ENCODE measurements around the gene SERPING1.

Gene SERPING1

GRCh38 chr11:57574061-57574460 lies 23.4 kb upstream of the SERPING1 start:
- TF ChIP-seq GATA3 (IDR thresholded peaks at IDR 0.05; ENCODE audit: low read depth, low read length): no peak
- no peak for TF ChIP-seq GATA2 (IDR thresholded peaks at IDR 0.05; ENCODE audit: low read depth, low read length)

GRCh38 chr11:57584341-57584740 lies 13.1 kb upstream of the SERPING1 start:
- no peak for TF ChIP-seq GATA2 (IDR thresholded peaks at IDR 0.05; ENCODE audit: low read depth, low read length)

GRCh38 chr11:57585301-57585700 lies 12.2 kb upstream of the SERPING1 start:
- no peak for TF ChIP-seq GATA3 (IDR thresholded peaks at IDR 0.05; ENCODE audit: low read depth, low read length)
- TF ChIP-seq GATA2 (IDR thresholded peaks at IDR 0.05; ENCODE audit: low read depth, low read length): no peak

- TF ChIP-seq GATA2 (IDR thresholded peaks at IDR 0.05; ENCODE audit: low read depth, low read length): no peak
- TF ChIP-seq GATA3 (IDR thresholded peaks at IDR 0.05; ENCODE audit: low read depth, low read length): no peak
Measured at GRCh38 chr11:57586711-57587245, 10.7 kb upstream of the SERPING1 start.

GRCh38 chr11:57588046-57588710 lies 9.3 kb upstream of the SERPING1 start:
- no peak for TF ChIP-seq GATA2 (IDR thresholded peaks at IDR 0.05; ENCODE audit: low read depth, low read length)
- TF ChIP-seq GATA3 (IDR thresholded peaks at IDR 0.05; ENCODE audit: low read depth, low read length): no peak

GRCh38 chr11:57596266-57596885 lies 1.1 kb upstream of the SERPING1 start:
- no peak for TF ChIP-seq GATA2 (IDR thresholded peaks at IDR 0.05; ENCODE audit: low read depth, low read length)
- no peak for TF ChIP-seq GATA3 (IDR thresholded peaks at IDR 0.05; ENCODE audit: low read depth, low read length)

- TF ChIP-seq GATA3 (IDR thresholded peaks at IDR 0.05; ENCODE audit: low read depth, low read length) (no peak), GATA2 (IDR thresholded peaks at IDR 0.05; ENCODE audit: low read depth, low read length) (no peak)
Measured at GRCh38 chr11:57597916-57598830, 688 bp downstream of the SERPING1 start.

- TF ChIP-seq GATA2 (IDR thresholded peaks at IDR 0.05; ENCODE audit: low read depth, low read length): no peak
- TF ChIP-seq GATA3 (IDR thresholded peaks at IDR 0.05; ENCODE audit: low read depth, low read length): no peak
Measured at GRCh38 chr11:57598831-57599155, 1.3 kb downstream of the SERPING1 start.

- TF ChIP-seq GATA3 (IDR thresholded peaks at IDR 0.05; ENCODE audit: low read depth, low read length): no peak
- no peak for TF ChIP-seq GATA2 (IDR thresholded peaks at IDR 0.05; ENCODE audit: low read depth, low read length)
Measured at GRCh38 chr11:57599381-57599780, 1.9 kb downstream of the SERPING1 start.

GRCh38 chr11:57601297-57601696 lies 3.8 kb downstream of the SERPING1 start:
- no peak for TF ChIP-seq GATA2 (IDR thresholded peaks at IDR 0.05; ENCODE audit: low read depth, low read length)
- TF ChIP-seq GATA3 (IDR thresholded peaks at IDR 0.05; ENCODE audit: low read depth, low read length): no peak

- TF ChIP-seq GATA3 (IDR thresholded peaks at IDR 0.05; ENCODE audit: low read depth, low read length): no peak
- TF ChIP-seq GATA2 (IDR thresholded peaks at IDR 0.05; ENCODE audit: low read depth, low read length): no peak
Measured at GRCh38 chr11:57604296-57605027, 7.0 kb downstream of the SERPING1 start.

- TF ChIP-seq GATA3 (IDR thresholded peaks at IDR 0.05; ENCODE audit: low read depth, low read length): no peak
- no peak for TF ChIP-seq GATA2 (IDR thresholded peaks at IDR 0.05; ENCODE audit: low read depth, low read length)
Measured at GRCh38 chr11:57605028-57605420, 7.5 kb downstream of the SERPING1 start.

- TF ChIP-seq GATA2 (IDR thresholded peaks at IDR 0.05; ENCODE audit: low read depth, low read length) (no peak), GATA3 (IDR thresholded peaks at IDR 0.05; ENCODE audit: low read depth, low read length) (no peak)
Measured at GRCh38 chr11:57610170-57610569, 12.7 kb downstream of the SERPING1 start.
